Glutamatergic neuron (in vitro differentiated cells): ENCODE results near the gene AGRN. TPM values are rescaled to one million over a fixed set of nuclear protein-coding genes. Genes with fewer than 3 reads are reported as not detected.

Experiments used
- DNase-seq: peaks from one replicate; pipeline ENCODE4 v3.0.0; 2022
- H3K27ac Mint-ChIP-seq: one replicate; pipeline ENCODE4 v1.8.0; 2020; ENCODE audit warnings: mild to moderate bottlenecking, mixed read lengths, inconsistent platforms; ENCODE audit not compliant: unreplicated experiment
- H3K27me3 Mint-ChIP-seq: one replicate; pipeline ENCODE4 v1.8.0; 2020; ENCODE audit warnings: mild to moderate bottlenecking, moderate library complexity, mixed read lengths, inconsistent platforms; ENCODE audit not compliant: unreplicated experiment
- H3K36me3 Mint-ChIP-seq: one replicate; pipeline ENCODE4 v1.8.0; 2020; ENCODE audit warnings: mild to moderate bottlenecking, mixed read lengths, inconsistent platforms; ENCODE audit not compliant: unreplicated experiment
- H3K4me1 Mint-ChIP-seq: one replicate; pipeline ENCODE4 v1.8.0; 2020; ENCODE audit warnings: mild to moderate bottlenecking, low read depth, mixed read lengths, inconsistent platforms; ENCODE audit not compliant: unreplicated experiment
- H3K4me3 Mint-ChIP-seq: one replicate; pipeline ENCODE4 v1.8.0; 2020; ENCODE audit warnings: mild to moderate bottlenecking, mixed read lengths, inconsistent platforms; ENCODE audit not compliant: unreplicated experiment
- H3K9me3 Mint-ChIP-seq: one replicate; pipeline ENCODE4 v1.8.0; 2020; ENCODE audit warnings: mild to moderate bottlenecking, moderate library complexity, mixed read lengths, inconsistent platforms; ENCODE audit not compliant: unreplicated experiment
- CTCF ChIP-seq: fragments of 200-600 bp; sonication (generic); IDR thresholded peaks from one replicate; pipeline ENCODE4 v1.5.0; 2021; ENCODE audit not compliant: partially characterized antibody, unreplicated experiment
- total RNA-seq: library from RNA; stranded (reverse); fragmentation: NEBNext Ultra II Directional; extraction: Animal tissue kit (Norgen Biotek cat#: 25700); gene quantifications from one replicate; pipeline ENCODE4 v1.2.1, GENCODE V29; 2021; ENCODE audit not compliant: unreplicated experiment

Gene AGRN
- total RNA-seq, 1 donor from 2014 or later, result 914 TPM

GRCh38 chr1:979744-980072 lies 40.2 kb upstream of the AGRN start:
- no peaks in the 10 kb centered on the region for H3K36me3 Mint-ChIP-seq
- H3K27ac Mint-ChIP-seq, result no peak overlapping the region
- TF ChIP-seq CTCF, result no peak
- DNase-seq, result no peak
- H3K4me1 Mint-ChIP-seq, result no peaks in the 10 kb centered on the region
- H3K27me3 Mint-ChIP-seq, result peaks cover 10% of the 10 kb centered on the region
- peaks cover 3% of the 10 kb centered on the region for H3K9me3 Mint-ChIP-seq
- H3K4me3 Mint-ChIP-seq, result no peak overlapping the region

- DNase-seq, result no peak
- TF ChIP-seq CTCF, result no peak
- Mint-ChIP-seq H3K27ac (no peak overlapping the region), H3K4me1 (no peaks in the 10 kb centered on the region), H3K36me3 (no peaks in the 10 kb centered on the region), H3K9me3 (peaks cover 3% of the 10 kb centered on the region), H3K4me3 (no peak overlapping the region), H3K27me3 (peaks cover 7% of the 10 kb centered on the region)
These were observed 39.8 kb upstream of the AGRN start for GRCh38 chr1:980137-980571.

GRCh38 chr1:980602-981395 lies 39.1 kb upstream of the AGRN start:
- H3K27ac Mint-ChIP-seq, result no peak overlapping the region
- H3K4me1 Mint-ChIP-seq, result peaks cover 3% of the 10 kb centered on the region
- peaks cover 3% of the 10 kb centered on the region for H3K9me3 Mint-ChIP-seq
- DNase-seq, result no peak
- H3K4me3 Mint-ChIP-seq, result no peak overlapping the region
- peaks cover 5% of the 10 kb centered on the region for H3K27me3 Mint-ChIP-seq
- no peaks in the 10 kb centered on the region for H3K36me3 Mint-ChIP-seq
- no peak for TF ChIP-seq CTCF

- TF ChIP-seq CTCF, result no peak
- Mint-ChIP-seq H3K27me3 (peaks cover 5% of the 10 kb centered on the region), H3K36me3 (no peaks in the 10 kb centered on the region), H3K4me1 (peaks cover 3% of the 10 kb centered on the region), H3K9me3 (peaks cover 3% of the 10 kb centered on the region), H3K27ac (no peak overlapping the region), H3K4me3 (no peak overlapping the region)
- DNase-seq, result no peak
These were observed 38.4 kb upstream of the AGRN start for GRCh38 chr1:981491-981954.

GRCh38 chr1:981955-982558 lies 37.9 kb upstream of the AGRN start, which contains the start of gene PERM1:
Gene PERM1, minus strand, starts transcription at chr1:982093. Its CDS starts 1,064 bp downstream, at chr1:981029.
- Mint-ChIP-seq H3K36me3 (no peaks in the 10 kb centered on the region), H3K9me3 (peaks cover 3% of the 10 kb centered on the region), H3K27ac (no peak within 1 kb of the TSS), H3K4me3 (no peak within 1 kb of the TSS), H3K4me1 (peaks cover 3% of the 10 kb centered on the region), H3K27me3 (peaks cover 5% of the 10 kb centered on the region)
- no peak for TF ChIP-seq CTCF
- no peak for DNase-seq
